ENCODE measurements around the gene PLA2G7.

GRCh38 chr6:46730921-46731461 lies 4.2 kb downstream of the PLA2G7 start:
- TF ChIP-seq YY1 (IDR thresholded peaks at IDR 0.05; ENCODE audit: insufficient read depth, insufficient read length) (no peak), ZNF274 (IDR thresholded peaks at IDR 0.05; ENCODE audit: low read depth, low read length) (no peak)

Data from NT2/D1 (cell line).